ENCODE data around the gene ITPKA. TPM values are rescaled to one million over a fixed set of nuclear protein-coding genes. Genes with fewer than 3 reads are reported as not detected.

Gene ITPKA
- total RNA-seq, 1 donor from 2014 or later: 1.6 TPM

DNA sequence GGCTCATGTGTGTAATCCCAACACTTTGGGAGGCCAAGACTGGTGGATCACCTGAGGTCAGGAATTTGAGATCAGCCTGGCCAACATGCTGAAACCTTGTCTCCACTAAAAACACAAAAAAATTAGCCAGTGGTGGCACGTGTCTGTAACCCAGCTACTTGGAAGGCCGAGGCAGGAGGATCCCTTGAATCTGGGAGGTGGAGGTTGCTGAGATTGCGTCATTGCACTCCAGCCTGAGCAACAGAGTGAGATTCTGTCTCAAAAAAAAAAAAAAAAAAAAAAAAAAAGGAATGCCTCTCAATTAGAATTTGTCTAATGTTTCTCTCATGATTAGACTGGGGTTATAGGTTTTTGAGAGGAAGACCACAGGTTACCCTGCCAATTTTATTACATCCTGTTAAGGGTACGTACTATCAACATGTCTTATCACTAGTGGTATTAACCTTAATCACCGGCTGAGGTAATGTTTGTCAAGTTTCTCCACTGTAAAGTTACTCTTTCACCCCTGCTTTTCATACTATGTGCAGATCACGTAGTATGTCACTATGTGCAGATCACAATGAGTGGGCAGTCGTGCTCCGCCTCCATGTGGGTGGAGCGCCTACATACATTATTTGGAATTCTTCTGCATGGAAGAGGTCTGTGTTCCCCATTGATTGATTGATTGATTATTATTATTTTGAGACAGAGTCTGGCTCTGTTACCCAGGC lies 56.5 kb downstream of the ITPKA start:
- no peak for FAIRE-seq
- DNase-seq (ENCODE audit: low spot score in 2 of 2): no peak

Small RNA genes within 50 kb of the gene (small RNA-seq; reads per million reads assigned to genes)
- not detected for gene RNU6-1169P

Other genes with a start within 250 kb of the ITPKA start
- gene OIP5, start 161.3 kb upstream of the ITPKA start, total RNA-seq: 2.4 TPM
- 22.8 TPM for gene NUSAP1, start 161.0 kb upstream of the ITPKA start, total RNA-seq
- gene NDUFAF1, start 91.4 kb upstream of the ITPKA start, total RNA-seq: 28.5 TPM
- gene RTF1, start 76.8 kb upstream of the ITPKA start, total RNA-seq: 56.3 TPM
- not detected for gene LTK, start 20.0 kb downstream of the ITPKA start, total RNA-seq
- gene RPAP1, start 50.4 kb downstream of the ITPKA start, total RNA-seq: 11.8 TPM
- gene TYRO3, start 65.3 kb downstream of the ITPKA start, total RNA-seq: 22.4 TPM
- gene MGA, start 166.5 kb downstream of the ITPKA start, total RNA-seq: 81.9 TPM

Measured in frontal cortex (tissue), 4 donors.